Retinal pigment epithelial cell (primary cell): ENCODE results near the gene MTRR.

Experiments
- DNase-seq: peaks from one replicate; pipeline ENCODE4 v3.0.0-alpha.2; 2010; ENCODE audit warnings: low read depth
- H3K4me3 ChIP-seq: 2 replicates; pipeline ENCODE4 v1.5.1; 2011; ENCODE audit warnings: mild to moderate bottlenecking, low read length, control low read depth, moderate library complexity
- CTCF ChIP-seq: conservative IDR thresholded peaks from 2 replicates; pipeline ENCODE4 v1.5.1; 2011; ENCODE audit warnings: low read depth, low read length, control low read depth, inconsistent platforms

The MTRR gene

GRCh38 chr5:7888901-7889300, 20.0 kb downstream of the MTRR start:
- TF ChIP-seq CTCF = no peak
- H3K4me3 ChIP-seq = no peak overlapping the region
- no peak for DNase-seq

GRCh38 chr5:7894439-7894838, 25.5 kb downstream of the MTRR start:
- no peak for TF ChIP-seq CTCF
- no peak overlapping the region for H3K4me3 ChIP-seq
- no peak for DNase-seq

GRCh38 chr5:7894860-7895259, 25.9 kb downstream of the MTRR start:
- H3K4me3 ChIP-seq = no peak overlapping the region
- no peak for TF ChIP-seq CTCF
- no peak for DNase-seq

GRCh38 chr5:7897014-7897600, 28.2 kb downstream of the MTRR start:
- no peak for DNase-seq
- TF ChIP-seq CTCF = peak; percentile 48
- H3K4me3 ChIP-seq = no peak overlapping the region

DNA sequence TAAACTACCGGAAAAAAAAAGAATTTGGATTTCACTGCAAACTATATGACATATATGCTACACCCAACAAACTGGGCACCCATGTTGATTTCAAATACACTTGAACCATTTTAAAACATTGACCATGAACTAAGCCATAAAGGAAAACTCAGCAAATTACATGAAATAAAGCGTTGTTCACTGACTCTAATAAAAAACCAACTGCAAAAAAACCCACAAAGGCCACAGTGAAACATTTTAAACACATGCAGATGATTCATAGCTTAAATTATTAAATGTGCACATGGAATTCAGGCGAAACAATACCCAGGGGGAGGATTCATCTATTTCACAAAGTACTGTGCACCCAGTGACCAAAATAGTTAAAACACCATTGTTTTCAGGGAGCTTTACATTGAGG, 33.3 kb downstream of the MTRR start:
- TF ChIP-seq CTCF = no peak
- DNase-seq = no peak
- no peak overlapping the region for H3K4me3 ChIP-seq

- TF ChIP-seq CTCF = no peak
- H3K4me3 ChIP-seq = no peak overlapping the region
- DNase-seq = no peak
Measured at GRCh38 chr5:7902666-7903625, 34.0 kb downstream of the MTRR start.

DNA sequence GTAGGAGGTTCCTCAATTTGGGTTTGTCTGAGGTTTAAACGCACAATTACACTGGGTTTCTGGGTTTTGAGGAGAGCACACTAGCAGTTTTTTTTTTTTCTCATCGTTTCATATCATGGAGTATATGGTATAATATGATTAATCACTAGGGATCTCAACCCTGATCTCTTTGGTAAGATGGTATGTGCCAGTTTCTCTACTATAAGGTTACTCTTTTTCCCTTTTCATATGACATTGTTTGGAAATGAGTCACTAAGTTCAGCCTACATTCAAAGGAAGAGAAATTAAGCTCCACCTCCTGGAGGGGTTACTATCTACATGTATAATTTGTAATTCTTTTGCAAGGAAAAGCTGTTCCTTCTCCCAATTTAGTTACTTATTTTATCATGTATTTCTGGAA, 35.2 kb downstream of the MTRR start:
- peak; percentile 62 for DNase-seq
- no peak for TF ChIP-seq CTCF
- H3K4me3 ChIP-seq = no peak overlapping the region
